ENCODE results near the gene BAHCC1. TPM values are rescaled to one million over a fixed set of nuclear protein-coding genes. Genes with fewer than 3 reads are reported as not detected.

BAHCC1 gene
- total and polyA plus RNA-seq, 9 of the 15 experiments (the other 6 are each of a cell fraction or from before 2014, with no cell fraction given) = 0.14 to 26.9 (median 5.0) TPM

GRCh38 chr17:81487487-81488275, 92.4 kb downstream of the BAHCC1 start (continued):
- TF ChIP-seq, protein P1, sequence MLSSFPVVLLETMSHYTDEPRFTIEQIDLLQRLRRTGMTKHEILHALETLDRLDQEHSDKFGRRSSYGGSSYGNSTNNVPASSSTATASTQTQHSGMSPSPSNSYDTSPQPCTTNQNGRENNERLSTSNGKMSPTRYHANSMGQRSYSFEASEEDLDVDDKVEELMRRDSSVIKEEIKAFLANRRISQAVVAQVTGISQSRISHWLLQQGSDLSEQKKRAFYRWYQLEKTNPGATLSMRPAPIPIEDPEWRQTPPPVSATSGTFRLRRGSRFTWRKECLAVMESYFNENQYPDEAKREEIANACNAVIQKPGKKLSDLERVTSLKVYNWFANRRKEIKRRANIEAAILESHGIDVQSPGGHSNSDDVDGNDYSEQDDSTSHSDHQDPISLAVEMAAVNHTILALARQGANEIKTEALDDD (IDR thresholded peaks at IDR 0.05) = no peak
- TF ChIP-seq TCF3 (CRISPR knock-in tag; IDR thresholded peaks at IDR 0.05) (no peak; the same call in 1 of the 2 replicates), ESRRB (CRISPR knock-in tag; IDR thresholded peaks at IDR 0.05; ENCODE audit: borderline replicate concordance) (no peak), MTF1 (CRISPR knock-in tag; IDR thresholded peaks at IDR 0.05; ENCODE audit: borderline replicate concordance) (no peak), TFE3 (CRISPR knock-in tag; IDR thresholded peaks at IDR 0.05) (no peak), ZNF140 (CRISPR knock-in tag; IDR thresholded peaks at IDR 0.05) (no peak), SRSF9 (IDR thresholded peaks at IDR 0.05; ENCODE audit: borderline replicate concordance, low read depth, low read length) (no peak), ZNF512 (tag; IDR thresholded peaks at IDR 0.05) (no peak), ILK (tag; IDR thresholded peaks at IDR 0.05; ENCODE audit: borderline replicate concordance, low read depth) (no peak), CHCHD3 (CRISPR knock-in tag; IDR thresholded peaks at IDR 0.05) (no peak), BCL6 (CRISPR knock-in tag; IDR thresholded peaks at IDR 0.05) (no peak), CCNT2 (IDR thresholded peaks at IDR 0.05; ENCODE audit: borderline replicate concordance, extremely low read depth, insufficient read length, low read depth, low read length) (peak; percentile 26), HEY1 (CRISPR knock-in tag; IDR thresholded peaks at IDR 0.05; ENCODE audit: borderline replicate concordance) (no peak), CCAR2 (IDR thresholded peaks at IDR 0.05; ENCODE audit: low read depth, low read length) (no peak)
- TF ChIP-seq, protein P2, sequence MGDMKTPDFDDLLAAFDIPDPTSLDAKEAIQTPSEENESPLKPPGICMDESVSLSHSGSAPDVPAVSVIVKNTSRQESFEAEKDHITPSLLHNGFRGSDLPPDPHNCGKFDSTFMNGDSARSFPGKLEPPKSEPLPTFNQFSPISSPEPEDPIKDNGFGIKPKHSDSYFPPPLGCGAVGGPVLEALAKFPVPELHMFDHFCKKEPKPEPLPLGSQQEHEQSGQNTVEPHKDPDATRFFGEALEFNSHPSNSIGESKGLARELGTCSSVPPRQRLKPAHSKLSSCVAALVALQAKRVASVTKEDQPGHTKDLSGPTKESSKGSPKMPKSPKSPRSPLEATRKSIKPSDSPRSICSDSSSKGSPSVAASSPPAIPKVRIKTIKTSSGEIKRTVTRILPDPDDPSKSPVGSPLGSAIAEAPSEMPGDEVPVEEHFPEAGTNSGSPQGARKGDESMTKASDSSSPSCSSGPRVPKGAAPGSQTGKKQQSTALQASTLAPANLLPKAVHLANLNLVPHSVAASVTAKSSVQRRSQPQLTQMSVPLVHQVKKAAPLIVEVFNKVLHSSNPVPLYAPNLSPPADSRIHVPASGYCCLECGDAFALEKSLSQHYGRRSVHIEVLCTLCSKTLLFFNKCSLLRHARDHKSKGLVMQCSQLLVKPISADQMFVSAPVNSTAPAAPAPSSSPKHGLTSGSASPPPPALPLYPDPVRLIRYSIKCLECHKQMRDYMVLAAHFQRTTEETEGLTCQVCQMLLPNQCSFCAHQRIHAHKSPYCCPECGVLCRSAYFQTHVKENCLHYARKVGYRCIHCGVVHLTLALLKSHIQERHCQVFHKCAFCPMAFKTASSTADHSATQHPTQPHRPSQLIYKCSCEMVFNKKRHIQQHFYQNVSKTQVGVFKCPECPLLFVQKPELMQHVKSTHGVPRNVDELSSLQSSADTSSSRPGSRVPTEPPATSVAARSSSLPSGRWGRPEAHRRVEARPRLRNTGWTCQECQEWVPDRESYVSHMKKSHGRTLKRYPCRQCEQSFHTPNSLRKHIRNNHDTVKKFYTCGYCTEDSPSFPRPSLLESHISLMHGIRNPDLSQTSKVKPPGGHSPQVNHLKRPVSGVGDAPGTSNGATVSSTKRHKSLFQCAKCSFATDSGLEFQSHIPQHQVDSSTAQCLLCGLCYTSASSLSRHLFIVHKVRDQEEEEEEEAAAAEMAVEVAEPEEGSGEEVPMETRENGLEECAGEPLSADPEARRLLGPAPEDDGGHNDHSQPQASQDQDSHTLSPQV (IDR thresholded peaks at IDR 0.05) = peak; percentile 95
- TF ChIP-seq, protein P3, sequence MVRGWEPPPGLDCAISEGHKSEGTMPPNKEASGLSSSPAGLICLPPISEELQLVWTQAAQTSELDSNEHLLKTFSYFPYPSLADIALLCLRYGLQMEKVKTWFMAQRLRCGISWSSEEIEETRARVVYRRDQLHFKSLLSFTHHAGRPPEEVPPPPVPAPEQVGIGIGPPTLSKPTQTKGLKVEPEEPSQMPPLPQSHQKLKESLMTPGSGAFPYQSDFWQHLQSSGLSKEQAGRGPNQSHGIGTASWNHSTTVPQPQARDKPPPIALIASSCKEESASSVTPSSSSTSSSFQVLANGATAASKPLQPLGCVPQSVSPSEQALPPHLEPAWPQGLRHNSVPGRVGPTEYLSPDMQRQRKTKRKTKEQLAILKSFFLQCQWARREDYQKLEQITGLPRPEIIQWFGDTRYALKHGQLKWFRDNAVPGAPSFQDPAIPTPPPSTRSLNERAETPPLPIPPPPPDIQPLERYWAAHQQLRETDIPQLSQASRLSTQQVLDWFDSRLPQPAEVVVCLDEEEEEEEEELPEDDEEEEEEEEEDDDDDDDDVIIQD (CRISPR knock-in tag; IDR thresholded peaks at IDR 0.05) = no peak
